Stromal cell of bone marrow (primary cell): ENCODE data around the gene RPP30.

ENCODE experiments used
- DNase-seq: peaks from one replicate; pipeline ENCODE4 v3.0.0-alpha.2; 2012; ENCODE audit warnings: low read depth

RPP30 gene

GRCh38 chr10:90871766-90872647 lies at the start of gene RPP30:
Gene RPP30 (plus strand): TSS chr10:90871974. CDS start chr10:90871987, 13 bp downstream.
- DNase-seq: peak; percentile 66

- DNase-seq: no peak
Measured at GRCh38 chr10:90822508-90822907, 49.3 kb upstream of the RPP30 start.

GRCh38 chr10:90832111-90832510 lies 39.7 kb upstream of the RPP30 start:
- DNase-seq: no peak

- DNase-seq: no peak
Measured at GRCh38 chr10:90834326-90834725, 37.4 kb upstream of the RPP30 start.

GRCh38 chr10:90837486-90837885 lies 34.3 kb upstream of the RPP30 start:
- DNase-seq: no peak

GRCh38 chr10:90842725-90843124 lies 29.0 kb upstream of the RPP30 start:
- DNase-seq: no peak

GRCh38 chr10:90845726-90846125 lies 26.0 kb upstream of the RPP30 start:
- no peak for DNase-seq

GRCh38 chr10:90846746-90847145 lies 25.0 kb upstream of the RPP30 start:
- DNase-seq: peak; percentile 24

GRCh38 chr10:90847436-90847835 lies 24.3 kb upstream of the RPP30 start:
- DNase-seq: peak; percentile 43

- DNase-seq: peak; percentile 68
Measured at GRCh38 chr10:90849956-90850749, 21.6 kb upstream of the RPP30 start.

- DNase-seq: no peak
Measured at GRCh38 chr10:90855126-90855525, 16.6 kb upstream of the RPP30 start.

- DNase-seq: no peak
Measured at GRCh38 chr10:90856261-90856660, 15.5 kb upstream of the RPP30 start.

- no peak for DNase-seq
Measured at GRCh38 chr10:90856964-90857634, 14.7 kb upstream of the RPP30 start.

GRCh38 chr10:90857635-90858460 lies 13.9 kb upstream of the RPP30 start, which contains the start of gene HTR7:
Gene HTR7 (minus strand): TSS chr10:90858039. CDS start chr10:90857671, 368 bp downstream.
- no peak for DNase-seq

GRCh38 chr10:90858461-90858968 lies 13.3 kb upstream of the RPP30 start:
- no peak for DNase-seq

- peak; percentile 31 for DNase-seq
Measured at GRCh38 chr10:90859321-90859751, 12.4 kb upstream of the RPP30 start.

GRCh38 chr10:90860790-90861189 lies 11.0 kb upstream of the RPP30 start:
- no peak for DNase-seq

- peak; percentile 33 for DNase-seq
Measured at GRCh38 chr10:90862908-90863514, 8.8 kb upstream of the RPP30 start.

- peak; percentile 34 for DNase-seq
Measured at GRCh38 chr10:90865401-90865800, 6.4 kb upstream of the RPP30 start.

- DNase-seq: no peak
Measured at GRCh38 chr10:90866050-90866598, 5.7 kb upstream of the RPP30 start.
